Pancreas (tissue), 10 donors: ENCODE data around the gene PUM1. TPM values are rescaled to one million over a fixed set of nuclear protein-coding genes. Genes with fewer than 3 reads are reported as not detected.
"Not testable (repeated sequence)": the region's sequence is repeated elsewhere in the genome, so short reads cannot be mapped to it uniquely, and the experiment has no call there.

ENCODE experiments used
- ATAC-seq, 4 donors: fragments of 200-7000 bp; cut with Tn5 transposase; one replicate each; pipeline versions ENCODE4 v1.8.0 to v1.9.1; 2020; ENCODE audit warnings: mild to moderate bottlenecking in 4 of 4, moderate library complexity in 4 of 4
- DNase-seq, 6 donors: peaks; one replicate each; pipeline ENCODE4 v3.0.0-alpha.2; 2020
- FAIRE-seq: peaks from 2 replicates; lab custom pipeline; 2012; peaks lifted over from hg19 to GRCh38; lab: Jason Lieb, UNC
- H3K27ac ChIP-seq, 4 donors: fragments of 200-600 bp; sonication (generic); 1 replicate in 3 of 4; 2 replicates in 1 of 4; pipeline versions ENCODE4 v1.5.0 to v1.8.0; 2020
- H3K27me3 ChIP-seq, 4 donors: fragments of 200-600 bp; one replicate each; pipeline ENCODE4 v1.8.0; 2021
- H3K36me3 ChIP-seq, 3 donors: fragments of 200-600 bp; sonication (generic) in 1 of 3; one replicate each; pipeline versions ENCODE4 v1.5.0 to v1.8.0; 2020 to 2021
- H3K4me1 ChIP-seq, 3 donors: fragments of 200-600 bp; one replicate each; pipeline ENCODE4 v1.8.0; 2021
- H3K4me3 ChIP-seq, 4 donors: fragments of 200-600 bp; sonication (generic) in 2 of 4; one replicate each; pipeline versions ENCODE4 v1.5.0 to v1.8.0; 2020 to 2021
- H3K9me3 ChIP-seq, 4 donors: fragments of 200-600 bp; one replicate each; pipeline ENCODE4 v1.8.0; 2021
- CTCF ChIP-seq, 4 donors: fragments of 200-600 bp; sonication (generic) in 3 of 4; IDR thresholded peaks; one replicate each; pipeline versions ENCODE4 v1.5.0 to v1.8.0; 2021; ENCODE audit warnings: antibody characterized with exemption in 4 of 4
- WGBS, 2 donors: extraction: QIAGEN DNeasy Blood & Tissue Kit; methylation state at CpG; one replicate each; pipeline ENCODE4 v1.1.7; 2013; 5-methylcytosine and 5-hydroxymethylcytosine counted together
- intact Hi-C, 3 donors: fragments of 100-400 bp; cut with DNase I; formaldehyde crosslinking; loops; one replicate each; pipeline versions ENCODE4 v1.11.1 to v1.14.2; 2022
- polyA plus RNA-seq, 2 donors: library from polyadenylated mRNA; stranded (reverse); fragments of 200-250 nt; gene quantifications; one replicate each; pipeline ENCODE4 v1.2.3, GENCODE V29; 2013
- total RNA-seq, 6 donors: library from RNA; stranded (reverse); fragmentation: NEBNext Ultra II Directional in 4 of 6; extraction: Animal tissue kit (Norgen Biotek cat#: 25700) in 4 of 6; gene quantifications; one replicate each; pipeline versions ENCODE4 v1.2.1 to v1.2.4, GENCODE V29; 2021 to 2023
- donor health status: healthy with polysubstance abuse.
- donor health status: DM: no; HTN: no; CAD: no; lungs with moderate emphysema.
- donor health status: DM: no; HTN: no; CAD: no.
- donor health status: control.
- donor health status: control.
- donor health status: Bipolar disorder and iron deficiency.
- donor health status: DM: yes; HTN: yes; CAD: no.
- donor health status: DM: no; HTN: no; CAD: no.
- donor health status: DM: no; HTN: no; CAD: no.
- donor health status: DM: yes; HTN: yes; CAD: no.

PUM1 gene
- total and polyA plus RNA-seq, 8 donors, result 16.9 to 75.8 (median 43.1) TPM

DNA sequence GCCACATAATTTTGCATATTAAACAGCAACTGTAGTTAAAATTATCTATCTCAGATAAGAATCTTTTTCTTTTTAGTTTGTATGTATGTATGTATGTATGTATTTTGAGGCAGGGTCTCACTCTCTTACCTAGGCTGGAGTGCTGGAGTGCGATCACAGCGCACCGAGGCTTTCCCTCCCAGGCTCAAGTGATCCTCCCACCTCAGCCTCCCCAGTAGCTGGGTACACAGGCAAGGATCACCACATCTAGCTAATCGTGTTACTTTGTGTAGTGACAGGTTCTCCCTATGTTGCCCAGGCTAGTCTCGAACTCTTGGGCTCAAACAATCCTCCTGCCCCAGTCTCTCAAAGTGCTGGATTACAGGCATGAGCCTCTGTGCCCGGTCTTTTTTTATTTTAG is 30.5 kb upstream of the PUM1 start:
- intact Hi-C loops, result no loop called here
- no peaks in the 10 kb centered on the region for H3K4me1 ChIP-seq
- no peak overlapping the region for H3K27ac ChIP-seq
- H3K36me3 ChIP-seq, result no peaks in the 10 kb centered on the region
- no peak overlapping the region for H3K4me3 ChIP-seq
- WGBS, 2 donors, result 76 to 79% methylated on average over 6 of the region's 6 CpGs
- ATAC-seq (no peak), DNase-seq (no peak), FAIRE-seq (no peak)
- no peak for TF ChIP-seq CTCF (IDR thresholded peaks at IDR 0.05)
- H3K9me3 ChIP-seq, result no peaks in the 10 kb centered on the region
- no peaks in the 10 kb centered on the region for H3K27me3 ChIP-seq

GRCh38 chr1:31095298-31095981 is 29.9 kb upstream of the PUM1 start:
- DNase-seq, result no peak
- Histone ChIP-seq H3K36me3 (no peaks in the 10 kb centered on the region), H3K4me1 (no peaks in the 10 kb centered on the region), H3K27me3 (no peaks in the 10 kb centered on the region), H3K4me3 (no peak overlapping the region), H3K27ac (no peak overlapping the region), H3K9me3 (no peaks in the 10 kb centered on the region)
- no peak for TF ChIP-seq CTCF (IDR thresholded peaks at IDR 0.05)
- no peak for ATAC-seq
- WGBS, 2 donors, result 77 to 84% methylated on average over 12 of the region's 12 CpGs
- intact Hi-C loops, result no loop called here
- FAIRE-seq, result no peak

GRCh38 chr1:31088081-31088480 is 22.6 kb upstream of the PUM1 start:
- FAIRE-seq, H3K4me3 ChIP-seq, H3K27me3 ChIP-seq, H3K9me3 ChIP-seq, ATAC-seq, H3K36me3 ChIP-seq, intact Hi-C loops, H3K4me1 ChIP-seq, DNase-seq, H3K27ac ChIP-seq: not testable (repeated sequence)
- WGBS, 2 donors, result 86 to 89% methylated on average over 3 of the region's 3 CpGs

- DNase-seq, result no peak
- Histone ChIP-seq H3K36me3 (no peaks in the 10 kb centered on the region), H3K4me1 (no peaks in the 10 kb centered on the region), H3K9me3 (no peaks in the 10 kb centered on the region), H3K27ac (no peak overlapping the region), H3K27me3 (no peaks in the 10 kb centered on the region), H3K4me3 (no peak overlapping the region)
- no peak for ATAC-seq
- WGBS, 2 donors, result 84 to 87% methylated on average over 16 of the region's 16 CpGs
- no peak for TF ChIP-seq CTCF (IDR thresholded peaks at IDR 0.05)
- intact Hi-C loops, result no loop called here
- no peak for FAIRE-seq
Observed at GRCh38 chr1:31084782-31085569, 19.5 kb upstream of the PUM1 start.

DNA sequence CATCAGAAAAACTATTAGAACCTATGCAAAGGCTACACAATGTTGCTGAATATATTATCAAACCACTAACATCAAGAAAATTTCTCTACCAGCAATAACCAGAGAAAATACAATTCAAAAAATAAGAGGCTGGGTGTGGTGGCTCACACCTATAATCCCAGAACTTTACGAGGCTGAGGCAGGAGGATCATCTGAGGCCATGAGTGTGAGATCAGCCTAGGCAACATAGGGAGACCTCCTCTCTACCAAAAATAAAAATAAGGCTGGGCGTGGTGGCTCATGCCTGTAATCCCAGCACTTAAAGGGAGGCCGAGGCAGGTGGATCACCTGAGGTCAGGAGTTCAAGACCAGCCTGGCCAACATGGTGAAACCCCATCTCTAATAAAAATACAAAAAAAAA is 16.9 kb upstream of the PUM1 start:
- Histone ChIP-seq H3K4me1 (no peaks in the 10 kb centered on the region), H3K27ac (no peak overlapping the region), H3K4me3 (no peak overlapping the region), H3K27me3 (no peaks in the 10 kb centered on the region), H3K36me3 (no peaks in the 10 kb centered on the region), H3K9me3 (no peaks in the 10 kb centered on the region)
- intact Hi-C loops, result no loop called here
- FAIRE-seq (no peak), ATAC-seq (no peak), DNase-seq (no peak)
- TF ChIP-seq CTCF (IDR thresholded peaks at IDR 0.05), result no peak
- 89 to 92% methylated on average over 3 of the region's 3 CpGs for WGBS, 2 donors
